Astrocyte (in vitro differentiated cells and primary cell): ENCODE data around the gene RAB3B. TPM values are rescaled to one million over a fixed set of nuclear protein-coding genes. Genes with fewer than 3 reads are reported as not detected.

ENCODE experiments used
- DNase-seq: peaks from one replicate; pipeline ENCODE4 v3.0.0-alpha.2; 2010; ENCODE audit warnings: low read depth
- FAIRE-seq: peaks from 2 replicates; lab custom pipeline; 2011; peaks lifted over from hg19 to GRCh38; lab: Jason Lieb, UNC
- H2AFZ ChIP-seq: 2 replicates; pipeline ENCODE4 v1.6.0; 2012; ENCODE audit warnings: low read depth, low read length, inconsistent platforms
- H3K27ac ChIP-seq: 2 replicates; pipeline ENCODE4 v1.5.1; 2011; ENCODE audit warnings: low read depth, low read length, inconsistent platforms
- H3K27me3 ChIP-seq: 2 replicates; pipeline ENCODE4 v1.6.0; 2011; ENCODE audit warnings: low read length, inconsistent platforms; ENCODE audit not compliant: insufficient read depth
- H3K36me3 ChIP-seq: 2 replicates; pipeline ENCODE4 v1.5.1; 2011; ENCODE audit warnings: low read length, inconsistent platforms; ENCODE audit not compliant: insufficient read depth
- H3K4me1 ChIP-seq: 2 replicates; pipeline ENCODE4 v1.5.1; 2011; ENCODE audit warnings: low read length, inconsistent platforms; ENCODE audit not compliant: insufficient read depth
- H3K4me2 ChIP-seq: 2 replicates; pipeline ENCODE4 v1.6.0; 2012; ENCODE audit warnings: low read length, inconsistent platforms
- H3K4me3 ChIP-seq: 2 replicates; pipeline ENCODE4 v1.5.1; 2011; ENCODE audit warnings: low read depth, mild to moderate bottlenecking, low read length, inconsistent platforms; ENCODE audit not compliant: insufficient read depth
- H3K79me2 ChIP-seq: 2 replicates; pipeline ENCODE4 v1.6.0; 2012; ENCODE audit warnings: mild to moderate bottlenecking, low read length, inconsistent platforms; ENCODE audit not compliant: insufficient read depth
- H3K9ac ChIP-seq: 2 replicates; pipeline ENCODE4 v1.6.0; 2012; ENCODE audit warnings: mild to moderate bottlenecking, low read length, inconsistent platforms
- H3K9me3 ChIP-seq: 2 replicates; pipeline ENCODE4 v1.5.1; 2012; ENCODE audit warnings: low read depth, mild to moderate bottlenecking, low read length, inconsistent platforms; ENCODE audit not compliant: insufficient read depth
- H4K20me1 ChIP-seq: 2 replicates; pipeline ENCODE4 v1.6.0; 2012; ENCODE audit warnings: low read length, inconsistent platforms; ENCODE audit not compliant: insufficient read depth
- H3K27ac Mint-ChIP-seq: one replicate; pipeline ENCODE4 v1.8.0; 2021; ENCODE audit warnings: mild to moderate bottlenecking, mixed read lengths; ENCODE audit not compliant: unreplicated experiment
- H3K27me3 Mint-ChIP-seq: one replicate; pipeline ENCODE4 v1.8.0; 2021; ENCODE audit warnings: low read depth, mixed read lengths; ENCODE audit not compliant: unreplicated experiment
- H3K36me3 Mint-ChIP-seq: one replicate; pipeline ENCODE4 v1.8.0; 2021; ENCODE audit warnings: low read depth, mixed read lengths; ENCODE audit not compliant: unreplicated experiment
- H3K4me1 Mint-ChIP-seq: one replicate; pipeline ENCODE4 v1.8.0; 2021; ENCODE audit warnings: low read depth, mixed read lengths; ENCODE audit not compliant: unreplicated experiment
- H3K4me3 Mint-ChIP-seq: one replicate; pipeline ENCODE4 v1.8.0; 2021; ENCODE audit warnings: mild to moderate bottlenecking, moderate library complexity, mixed read lengths; ENCODE audit not compliant: unreplicated experiment
- H3K9me3 Mint-ChIP-seq: one replicate; pipeline ENCODE4 v1.8.0; 2021; ENCODE audit warnings: mild to moderate bottlenecking, mixed read lengths; ENCODE audit not compliant: unreplicated experiment
- CTCF ChIP-seq: IDR thresholded peaks from 2 replicates; pipeline ENCODE4 v1.5.1; 2011; ENCODE audit warnings: low read depth, mild to moderate bottlenecking, inconsistent platforms, low read length, moderate library complexity; ENCODE audit not compliant: insufficient read depth
- EZH2 ChIP-seq: IDR thresholded peaks from 2 replicates; pipeline ENCODE4 v1.6.1; 2012; ENCODE audit warnings: mild to moderate bottlenecking, low read length, inconsistent platforms; ENCODE audit not compliant: insufficient read depth
- total RNA-seq: library from RNA; stranded (reverse); gene quantifications from 2 replicates; pipeline ENCODE4 v1.2.1, GENCODE V29; 2021

The RAB3B gene
- total RNA-seq, 1 donor from 2014 or later: 49.2 TPM

DNA sequence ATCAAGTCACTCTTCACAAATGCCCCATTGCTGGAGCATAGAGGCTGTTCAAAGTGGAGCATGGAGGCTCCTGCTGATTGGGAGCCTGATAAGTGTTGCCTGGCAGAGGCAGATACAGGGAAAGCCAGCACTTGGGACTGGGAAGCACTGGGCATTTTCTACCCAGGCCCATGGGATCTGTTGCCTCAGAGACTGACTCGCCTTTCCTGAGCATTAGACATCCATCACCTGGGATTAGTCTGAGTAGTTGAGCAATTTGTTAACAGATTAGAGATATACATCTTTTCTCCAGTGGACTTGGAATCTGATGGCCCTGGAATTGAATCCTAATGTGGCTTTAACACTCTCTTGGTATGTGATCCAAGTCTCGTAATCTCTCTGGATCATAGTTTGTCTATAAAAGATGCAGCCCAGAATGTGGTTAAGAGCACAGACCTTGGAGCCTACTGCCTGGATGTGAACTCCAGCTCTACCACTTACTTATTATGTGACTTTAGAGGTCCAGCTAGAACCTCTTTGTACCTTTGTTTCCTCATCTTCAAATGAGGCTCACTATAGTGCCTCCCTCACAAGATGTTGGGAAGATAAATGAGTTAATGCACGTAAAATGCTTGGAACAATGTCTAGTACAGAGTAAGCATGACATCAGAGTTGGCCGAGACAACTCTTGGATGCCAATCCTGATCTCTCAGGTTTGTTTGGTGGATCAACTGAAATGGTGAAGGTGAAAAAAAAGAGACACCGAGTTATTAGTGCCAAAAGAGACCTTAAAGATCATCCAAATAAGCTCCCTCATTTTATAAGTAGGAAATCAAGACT is 73.7 kb downstream of the RAB3B start:
- no peak overlapping the region for H3K9ac ChIP-seq
- no peak overlapping the region for H2AFZ ChIP-seq
- H3K4me3 ChIP-seq: no peak overlapping the region
- no peak overlapping the region for H3K4me3 Mint-ChIP-seq
- H3K9me3 Mint-ChIP-seq: no peaks in the 10 kb centered on the region
- H3K27me3 ChIP-seq: no peaks in the 10 kb centered on the region
- FAIRE-seq (peak; percentile 32), DNase-seq (peak; percentile 37)
- no peaks in the 10 kb centered on the region for H3K9me3 ChIP-seq
- peaks cover 9% of the 10 kb centered on the region for H3K4me1 ChIP-seq
- H3K4me2 ChIP-seq: no peak overlapping the region
- no peaks in the 10 kb centered on the region for H3K27me3 Mint-ChIP-seq
- H3K36me3 ChIP-seq: peaks cover 6% of the 10 kb centered on the region
- no peak overlapping the region for H3K27ac ChIP-seq
- H3K36me3 Mint-ChIP-seq: peaks cover 22% of the 10 kb centered on the region
- peaks cover 16% of the 10 kb centered on the region for H3K4me1 Mint-ChIP-seq
- TF ChIP-seq CTCF (no peak), EZH2 (no peak)
- no peaks in the 10 kb centered on the region for H4K20me1 ChIP-seq
- H3K27ac Mint-ChIP-seq: no peak overlapping the region
- H3K79me2 ChIP-seq: no peaks in the 10 kb centered on the region

DNA sequence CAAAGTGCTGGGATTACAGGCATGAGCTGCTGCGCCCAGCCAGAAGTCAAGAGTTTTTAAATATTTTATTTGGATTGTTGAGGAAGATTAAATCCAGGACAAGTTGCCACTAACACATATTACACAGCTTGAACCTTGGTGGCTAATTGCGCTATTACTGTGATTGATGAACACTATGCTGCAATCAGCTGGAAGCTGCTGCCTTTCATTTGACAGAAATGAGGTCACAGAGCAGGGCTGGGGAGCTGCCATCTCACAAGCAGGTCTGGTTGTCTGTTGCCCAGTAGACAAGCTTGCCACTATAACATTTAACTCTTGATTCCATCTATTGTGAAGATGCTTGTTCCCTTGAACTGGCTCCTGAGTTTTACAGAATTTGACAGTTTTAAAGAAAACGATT is 74.5 kb downstream of the RAB3B start:
- Histone ChIP-seq H3K9ac (no peak overlapping the region), H3K79me2 (no peaks in the 10 kb centered on the region), H4K20me1 (no peaks in the 10 kb centered on the region), H3K4me1 (peaks cover 9% of the 10 kb centered on the region), H3K9me3 (no peaks in the 10 kb centered on the region), H3K27me3 (no peaks in the 10 kb centered on the region), H3K4me2 (no peak overlapping the region), H3K27ac (no peak overlapping the region), H3K36me3 (peaks cover 6% of the 10 kb centered on the region), H2AFZ (no peak overlapping the region), H3K4me3 (no peak overlapping the region)
- H3K27ac Mint-ChIP-seq: no peak overlapping the region
- H3K4me3 Mint-ChIP-seq: no peak overlapping the region
- TF ChIP-seq EZH2 (no peak), CTCF (no peak)
- DNase-seq (no peak), FAIRE-seq (no peak)
- peaks cover 22% of the 10 kb centered on the region for H3K36me3 Mint-ChIP-seq
- H3K27me3 Mint-ChIP-seq: no peaks in the 10 kb centered on the region
- peaks cover 10% of the 10 kb centered on the region for H3K4me1 Mint-ChIP-seq
- H3K9me3 Mint-ChIP-seq: no peaks in the 10 kb centered on the region

DNA sequence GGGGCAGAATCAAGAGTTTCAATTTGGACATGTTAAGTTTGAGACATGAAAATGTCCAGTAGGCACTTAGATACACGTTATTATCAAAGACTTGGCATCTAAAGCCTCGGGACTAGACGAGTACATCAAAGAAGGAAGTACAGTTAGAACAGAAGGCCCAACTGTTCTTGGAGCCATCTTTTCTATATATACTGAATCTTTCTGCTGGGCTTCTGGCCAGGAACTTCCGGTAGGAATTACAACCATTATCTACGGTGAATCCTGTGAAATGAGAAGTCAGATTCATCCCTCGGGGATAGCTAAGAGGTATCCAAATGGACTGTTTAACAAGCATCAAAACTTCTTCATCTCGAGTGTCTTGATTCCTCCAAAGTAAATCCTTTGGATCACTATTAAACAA is 77.6 kb downstream of the RAB3B start:
- peaks cover 3% of the 10 kb centered on the region for H3K9me3 Mint-ChIP-seq
- peaks cover 8% of the 10 kb centered on the region for H3K36me3 Mint-ChIP-seq
- H4K20me1 ChIP-seq: no peaks in the 10 kb centered on the region
- H3K79me2 ChIP-seq: no peaks in the 10 kb centered on the region
- TF ChIP-seq CTCF (no peak), EZH2 (no peak)
- no peaks in the 10 kb centered on the region for H3K9me3 ChIP-seq
- H3K4me3 Mint-ChIP-seq: no peak overlapping the region
- H3K27me3 ChIP-seq: no peaks in the 10 kb centered on the region
- H3K4me3 ChIP-seq: no peak overlapping the region
- H3K36me3 ChIP-seq: peaks cover 6% of the 10 kb centered on the region
- H3K4me1 Mint-ChIP-seq: peaks cover 2% of the 10 kb centered on the region
- DNase-seq (no peak), FAIRE-seq (no peak)
- no peaks in the 10 kb centered on the region for H3K4me1 ChIP-seq
- no peak overlapping the region for H3K27ac ChIP-seq
- no peak overlapping the region for H3K27ac Mint-ChIP-seq
- H3K9ac ChIP-seq: no peak overlapping the region
- H3K27me3 Mint-ChIP-seq: no peaks in the 10 kb centered on the region
- H3K4me2 ChIP-seq: no peak overlapping the region
- H2AFZ ChIP-seq: no peak overlapping the region
